Uterus (tissue), 4 donors: Measurements from ENCODE around the gene PPP1R2C. TPM values are rescaled to one million over a fixed set of nuclear protein-coding genes. Genes with fewer than 3 reads are reported as not detected.

ENCODE experiments used
- DNase-seq, 2 donors: peaks; one replicate each; pipeline ENCODE4 v3.0.0-alpha.2; 2019 to 2020
- H3K27ac ChIP-seq, 2 donors: fragments of 200-600 bp; sonication (generic); 1 replicate in 1 of 2; 2 replicates in 1 of 2; pipeline ENCODE4 v1.5.1; 2016 to 2018
- H3K27me3 ChIP-seq, 2 donors: fragments of 200-600 bp; sonication (generic); one replicate each; pipeline ENCODE4 v1.5.1; 2018 to 2019; ENCODE audit warnings: control low read depth in 1 of 2
- H3K36me3 ChIP-seq, 2 donors: fragments of 200-600 bp; sonication (generic); one replicate each; pipeline ENCODE4 v1.5.1; 2019; ENCODE audit warnings: control low read depth in 1 of 2
- H3K4me1 ChIP-seq, 2 donors: fragments of 200-600 bp; sonication (generic); one replicate each; pipeline ENCODE4 v1.5.1; 2018 to 2019; ENCODE audit warnings: control low read depth in 1 of 2
- H3K4me3 ChIP-seq, 2 donors: fragments of 200-600 bp; sonication (generic); 1 replicate in 1 of 2; 2 replicates in 1 of 2; pipeline ENCODE4 v1.5.1; 2018 to 2019; ENCODE audit warnings: mild to moderate bottlenecking in 1 of 2
- H3K9me3 ChIP-seq, 2 donors: fragments of 200-600 bp; sonication (generic); one replicate each; pipeline ENCODE4 v1.5.1; 2019; ENCODE audit warnings: control low read depth in 1 of 2
- CTCF ChIP-seq, 4 experiments: fragments of 200-600 bp in 2 of 4; fragments of 450-650 bp in 2 of 4; sonication (generic) in 2 of 4; IDR thresholded peaks; one replicate each; pipeline ENCODE4 v1.5.1; 2016 to 2019; ENCODE audit warnings: antibody characterized with exemption in 4 of 4, mild to moderate bottlenecking in 2 of 4, moderate library complexity in 1 of 4
- POLR2A ChIP-seq, 2 donors: fragments of 450-650 bp; IDR thresholded peaks; one replicate each; pipeline ENCODE4 v1.6.1; 2016; ENCODE audit warnings: antibody characterized with exemption in 2 of 2, mild to moderate bottlenecking in 1 of 2, moderate library complexity in 1 of 2
- intact Hi-C: fragments of 100-400 bp; cut with DNase I; formaldehyde crosslinking; loops from one replicate; pipeline ENCODE4 v1.15.1; 2023; ENCODE audit warnings: low total_unique reads
- total RNA-seq, 4 donors: library from RNA; depleted of rRNA in 3 of 4; stranded (reverse); fragments of >200 nt in 3 of 4; gene quantifications; one replicate each; pipeline versions ENCODE4 v1.1.0 to v1.2.4, GENCODE V29; 2014 to 2023
- donor health status: DM: yes; HTN: yes; CAD: no.

Gene PPP1R2C
- total RNA-seq, 4 donors from 2014 or later, result not detected

GRCh38 chrX:42739741-42740140, 38.2 kb downstream of the PPP1R2C start:
- no peak overlapping the region for H3K27ac ChIP-seq
- intact Hi-C loops, result no loop called here
- H3K4me1 ChIP-seq, result no peaks in the 10 kb centered on the region
- no peak overlapping the region for H3K4me3 ChIP-seq
- H3K27me3 ChIP-seq, result no peaks in the 10 kb centered on the region
- H3K36me3 ChIP-seq, result no peaks in the 10 kb centered on the region
- no peak for TF ChIP-seq POLR2A (IDR thresholded peaks at IDR 0.05)
- TF ChIP-seq CTCF (IDR thresholded peaks at IDR 0.05), result no peak
- H3K9me3 ChIP-seq, result no peaks in the 10 kb centered on the region
- no peak for DNase-seq

GRCh38 chrX:42739258-42739657, 38.7 kb downstream of the PPP1R2C start:
- H3K27me3 ChIP-seq, result no peaks in the 10 kb centered on the region
- intact Hi-C loops, result no loop called here
- H3K27ac ChIP-seq, result no peak overlapping the region
- no peaks in the 10 kb centered on the region for H3K9me3 ChIP-seq
- no peaks in the 10 kb centered on the region for H3K36me3 ChIP-seq
- no peak for DNase-seq
- H3K4me3 ChIP-seq, result no peak overlapping the region
- no peak for TF ChIP-seq CTCF (IDR thresholded peaks at IDR 0.05)
- TF ChIP-seq POLR2A (IDR thresholded peaks at IDR 0.05), result no peak
- H3K4me1 ChIP-seq, result no peaks in the 10 kb centered on the region

GRCh38 chrX:42738552-42738951, 39.4 kb downstream of the PPP1R2C start:
- no peak for DNase-seq
- Histone ChIP-seq H3K9me3 (no peaks in the 10 kb centered on the region), H3K4me3 (no peak overlapping the region), H3K27ac (no peak overlapping the region), H3K27me3 (no peaks in the 10 kb centered on the region), H3K36me3 (no peaks in the 10 kb centered on the region), H3K4me1 (no peaks in the 10 kb centered on the region)
- TF ChIP-seq CTCF (IDR thresholded peaks at IDR 0.05) (no peak), POLR2A (IDR thresholded peaks at IDR 0.05) (no peak)
- intact Hi-C loops, result no loop called here

- no peaks in the 10 kb centered on the region for H3K9me3 ChIP-seq
- TF ChIP-seq CTCF (IDR thresholded peaks at IDR 0.05), result no peak
- TF ChIP-seq POLR2A (IDR thresholded peaks at IDR 0.05), result no peak
- intact Hi-C loops, result no loop called here
These were observed 42.7 kb downstream of the PPP1R2C start for GRCh38 chrX:42735250-42735649.

GRCh38 chrX:42732506-42732905, 45.5 kb downstream of the PPP1R2C start:
- DNase-seq, result no peak
- intact Hi-C loops, result no loop called here
- Histone ChIP-seq H3K4me3 (no peak overlapping the region), H3K27me3 (no peaks in the 10 kb centered on the region), H3K27ac (no peak overlapping the region), H3K36me3 (no peaks in the 10 kb centered on the region), H3K4me1 (no peaks in the 10 kb centered on the region), H3K9me3 (no peaks in the 10 kb centered on the region)
- TF ChIP-seq POLR2A (IDR thresholded peaks at IDR 0.05) (no peak), CTCF (IDR thresholded peaks at IDR 0.05) (no peak)

More at GRCh38 chrX:42735250-42735649, 42.7 kb downstream of the PPP1R2C start:
- DNase-seq, result no peak
- H3K36me3 ChIP-seq, result no peaks in the 10 kb centered on the region
- H3K27me3 ChIP-seq, result no peaks in the 10 kb centered on the region
- H3K4me1 ChIP-seq, result no peaks in the 10 kb centered on the region
- no peak overlapping the region for H3K4me3 ChIP-seq
- H3K27ac ChIP-seq, result no peak overlapping the region
